GM21390 (cell line): ENCODE measurements around the gene CASQ1.

ENCODE experiments used
- ATAC-seq: cut with Tn5 transposase; IDR thresholded peaks from one replicate; pipeline ENCODE4 v1.9.1; 2021; ENCODE audit not compliant: unreplicated experiment

The CASQ1 gene

GRCh38 chr1:160204526-160205241 is 14.3 kb downstream of the CASQ1 start:
- peak; percentile 51 for ATAC-seq

- ATAC-seq, result peak; percentile 40
Measured at GRCh38 chr1:160205242-160206035, 15.1 kb downstream of the CASQ1 start, which contains the start of gene PEA15. Gene PEA15, plus strand, starts transcription at chr1:160205384. Its CDS starts 6,161 bp downstream, at chr1:160211545.

GRCh38 chr1:160206036-160206389 is 15.6 kb downstream of the CASQ1 start:
- ATAC-seq, result peak; percentile 42

- no peak for ATAC-seq
Measured at GRCh38 chr1:160206421-160207117, 16.2 kb downstream of the CASQ1 start.

GRCh38 chr1:160207118-160207650 is 16.8 kb downstream of the CASQ1 start:
- ATAC-seq, result no peak

- no peak for ATAC-seq
Measured at GRCh38 chr1:160207771-160208556, 17.6 kb downstream of the CASQ1 start.

- ATAC-seq, result no peak
Measured at GRCh38 chr1:160208557-160209320, 18.4 kb downstream of the CASQ1 start.

- ATAC-seq, result no peak
Measured at GRCh38 chr1:160209321-160210046, 19.1 kb downstream of the CASQ1 start.

GRCh38 chr1:160210561-160210960 is 20.2 kb downstream of the CASQ1 start:
- no peak for ATAC-seq

- no peak for ATAC-seq
Measured at GRCh38 chr1:160211046-160211790, 20.8 kb downstream of the CASQ1 start.

GRCh38 chr1:160214481-160215140 is 24.2 kb downstream of the CASQ1 start:
- no peak for ATAC-seq

- no peak for ATAC-seq
Measured at GRCh38 chr1:160216301-160216700, 25.9 kb downstream of the CASQ1 start.

GRCh38 chr1:160217481-160218051 is 27.2 kb downstream of the CASQ1 start:
- no peak for ATAC-seq

GRCh38 chr1:160219062-160219929 is 28.9 kb downstream of the CASQ1 start:
- no peak for ATAC-seq

GRCh38 chr1:160220301-160220700 is 29.9 kb downstream of the CASQ1 start:
- no peak for ATAC-seq

- no peak for ATAC-seq
Measured at GRCh38 chr1:160221089-160221488, 30.7 kb downstream of the CASQ1 start.

GRCh38 chr1:160222546-160222945 is 32.2 kb downstream of the CASQ1 start:
- ATAC-seq, result no peak
